ENCODE results near the gene TFDP2.

DNA sequence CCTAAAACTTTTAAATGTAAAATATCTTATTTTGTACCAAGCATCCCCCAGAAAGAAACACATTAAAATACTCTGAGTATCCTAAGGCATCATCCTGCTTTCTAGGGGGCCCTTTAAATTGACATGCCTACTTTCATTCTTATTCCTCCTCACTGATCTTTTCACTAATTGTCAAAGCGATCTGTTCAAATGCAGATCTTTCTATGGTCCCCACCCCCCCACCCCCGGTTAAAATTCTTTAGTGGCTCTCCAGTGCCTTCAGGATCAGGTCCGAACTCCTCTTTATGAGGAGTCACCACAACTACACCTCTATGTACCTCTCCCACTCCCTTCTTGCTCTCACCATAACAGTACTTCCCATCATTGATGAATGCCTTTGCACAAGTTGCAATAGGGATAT is 19.2 kb upstream of the TFDP2 start:
- TF ChIP-seq, protein P1, sequence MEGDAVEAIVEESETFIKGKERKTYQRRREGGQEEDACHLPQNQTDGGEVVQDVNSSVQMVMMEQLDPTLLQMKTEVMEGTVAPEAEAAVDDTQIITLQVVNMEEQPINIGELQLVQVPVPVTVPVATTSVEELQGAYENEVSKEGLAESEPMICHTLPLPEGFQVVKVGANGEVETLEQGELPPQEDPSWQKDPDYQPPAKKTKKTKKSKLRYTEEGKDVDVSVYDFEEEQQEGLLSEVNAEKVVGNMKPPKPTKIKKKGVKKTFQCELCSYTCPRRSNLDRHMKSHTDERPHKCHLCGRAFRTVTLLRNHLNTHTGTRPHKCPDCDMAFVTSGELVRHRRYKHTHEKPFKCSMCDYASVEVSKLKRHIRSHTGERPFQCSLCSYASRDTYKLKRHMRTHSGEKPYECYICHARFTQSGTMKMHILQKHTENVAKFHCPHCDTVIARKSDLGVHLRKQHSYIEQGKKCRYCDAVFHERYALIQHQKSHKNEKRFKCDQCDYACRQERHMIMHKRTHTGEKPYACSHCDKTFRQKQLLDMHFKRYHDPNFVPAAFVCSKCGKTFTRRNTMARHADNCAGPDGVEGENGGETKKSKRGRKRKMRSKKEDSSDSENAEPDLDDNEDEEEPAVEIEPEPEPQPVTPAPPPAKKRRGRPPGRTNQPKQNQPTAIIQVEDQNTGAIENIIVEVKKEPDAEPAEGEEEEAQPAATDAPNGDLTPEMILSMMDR (IDR thresholded peaks at IDR 0.05; ENCODE audit: low read depth, low read length) = no peak
- TF ChIP-seq POLR2A (IDR thresholded peaks at IDR 0.05; ENCODE audit: extremely low read depth, insufficient read length) = no peak
- TF ChIP-seq, protein P2, sequence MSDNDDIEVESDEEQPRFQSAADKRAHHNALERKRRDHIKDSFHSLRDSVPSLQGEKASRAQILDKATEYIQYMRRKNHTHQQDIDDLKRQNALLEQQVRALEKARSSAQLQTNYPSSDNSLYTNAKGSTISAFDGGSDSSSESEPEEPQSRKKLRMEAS (IDR thresholded peaks at IDR 0.05; ENCODE audit: low read depth, low read length) = no peak

Measured in NB4 (cell line).